Esophagus mucosa (tissue), 1 donor: Measurements from ENCODE around the gene HOXB3. TPM values are rescaled to one million over a fixed set of nuclear protein-coding genes. Genes with fewer than 3 reads are reported as not detected.

Experiments used
- ATAC-seq: fragments of 200-7000 bp; cut with Tn5 transposase; one replicate; pipeline ENCODE4 v1.9.1; 2020
- total RNA-seq: library from RNA; stranded (reverse); gene quantifications from one replicate; pipeline ENCODE4 v1.2.4, GENCODE V29; 2023
- donor health status: DM: yes; HTN: yes; CAD: no.

The HOXB3 gene
- total RNA-seq, 1 donor from 2014 or later, result 6.0 TPM

DNA sequence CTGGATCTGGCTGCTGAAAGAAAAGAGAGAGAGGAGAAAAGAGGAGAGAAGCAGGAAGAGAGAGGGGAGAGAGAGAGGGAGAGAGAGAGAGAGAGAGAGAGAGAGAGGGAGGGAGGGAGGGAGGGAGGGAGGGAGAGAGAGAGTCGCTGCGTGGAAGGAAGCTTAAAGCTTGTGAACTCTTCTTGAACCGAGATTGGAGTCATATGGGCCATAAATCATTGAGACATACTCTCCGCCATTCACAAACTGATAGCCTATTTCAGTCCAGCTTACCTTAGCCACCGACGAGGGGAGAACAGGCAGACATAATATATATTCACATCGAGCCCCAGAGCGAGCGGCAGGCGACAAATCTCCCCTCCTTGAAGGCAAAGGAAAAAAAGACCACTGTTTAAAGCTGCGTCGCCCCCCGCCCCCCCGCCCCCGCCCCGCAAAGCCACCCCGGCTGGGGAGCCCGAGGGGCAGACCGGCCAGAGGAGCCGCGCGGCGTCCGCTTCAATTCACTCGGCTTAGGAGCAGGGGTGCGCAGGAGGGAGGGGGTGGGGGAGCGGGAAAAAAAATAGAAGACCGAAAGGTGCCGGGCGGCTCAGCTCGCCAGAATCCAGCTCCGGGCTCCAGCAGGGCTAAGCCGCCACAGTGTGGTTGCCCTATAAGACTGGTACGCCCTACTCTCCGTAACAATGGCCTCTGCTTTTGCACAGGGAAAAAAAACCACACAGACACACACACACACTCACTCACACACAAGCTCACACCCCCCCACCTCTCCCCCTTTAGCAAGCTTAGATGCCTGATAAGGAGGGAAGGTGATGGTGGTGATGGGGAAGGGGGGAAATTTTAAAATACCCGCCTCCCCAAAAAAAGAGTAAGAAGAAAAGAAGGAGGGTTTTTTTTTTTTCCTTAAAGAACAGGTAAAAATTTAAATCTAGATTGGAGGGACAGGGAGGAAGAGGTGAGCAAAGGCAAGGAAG is 34.5 kb downstream of the HOXB3 start:
- ATAC-seq, result peak; percentile 72

DNA sequence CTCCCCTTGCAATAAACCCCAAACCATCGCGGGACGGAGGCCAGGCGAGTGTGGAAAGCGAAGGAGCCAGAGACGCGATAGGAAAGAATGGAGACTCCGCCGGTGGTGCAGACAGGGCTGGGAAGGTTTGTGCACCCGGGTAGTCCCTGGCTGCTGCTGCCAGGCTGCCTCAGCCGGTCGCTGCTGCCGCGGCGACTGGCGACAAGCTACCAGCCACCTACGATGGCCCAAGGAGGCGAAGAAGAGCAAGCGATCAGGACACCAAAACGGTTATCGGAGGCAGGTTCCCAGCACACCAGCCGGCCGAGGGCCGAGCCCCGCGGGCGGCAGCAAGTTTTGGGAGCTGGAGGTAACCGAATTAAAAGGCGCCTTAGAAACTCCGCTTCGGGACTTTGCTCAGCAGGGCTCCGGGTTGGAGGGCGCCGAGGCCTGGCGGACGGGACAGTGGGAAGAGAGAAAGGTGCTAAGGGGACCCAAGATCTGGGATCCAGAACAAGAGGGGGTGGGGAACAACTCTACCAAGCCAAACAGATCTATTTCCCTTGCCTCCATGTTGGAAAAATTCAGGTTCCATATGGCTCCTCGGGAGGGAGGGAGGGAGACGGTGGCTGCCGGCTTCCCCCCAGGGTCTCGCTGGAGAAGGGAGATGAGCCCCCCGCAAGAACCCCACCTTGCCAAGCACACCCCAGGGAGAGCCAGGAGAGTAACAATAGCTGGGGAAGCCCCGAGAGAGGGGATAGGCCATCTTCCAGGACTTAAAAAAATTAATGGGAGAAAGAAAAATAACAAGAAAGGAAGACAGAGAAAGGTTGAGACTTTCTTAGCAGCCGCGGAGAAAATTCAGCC is 35.4 kb downstream of the HOXB3 start:
- ATAC-seq, result no peak

DNA sequence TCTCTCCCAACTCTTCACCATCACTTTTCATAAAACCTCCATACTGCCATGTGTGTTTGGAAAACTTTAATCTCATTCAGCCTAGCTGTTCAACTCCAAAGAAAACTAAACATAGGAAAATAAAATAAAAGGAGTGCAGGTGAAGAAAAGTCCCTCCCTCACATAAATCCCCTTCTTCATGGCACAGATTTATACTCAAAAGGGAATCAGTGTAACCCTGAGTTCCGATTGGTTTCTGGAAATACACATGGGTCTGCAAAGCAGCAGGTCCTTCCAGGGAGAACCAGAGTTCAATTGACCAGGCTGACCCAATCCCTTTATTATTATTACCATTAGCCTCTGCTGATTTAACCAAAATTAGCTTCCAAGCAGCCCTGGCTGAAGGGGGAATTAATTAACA is 36.2 kb downstream of the HOXB3 start:
- no peak for ATAC-seq

DNA sequence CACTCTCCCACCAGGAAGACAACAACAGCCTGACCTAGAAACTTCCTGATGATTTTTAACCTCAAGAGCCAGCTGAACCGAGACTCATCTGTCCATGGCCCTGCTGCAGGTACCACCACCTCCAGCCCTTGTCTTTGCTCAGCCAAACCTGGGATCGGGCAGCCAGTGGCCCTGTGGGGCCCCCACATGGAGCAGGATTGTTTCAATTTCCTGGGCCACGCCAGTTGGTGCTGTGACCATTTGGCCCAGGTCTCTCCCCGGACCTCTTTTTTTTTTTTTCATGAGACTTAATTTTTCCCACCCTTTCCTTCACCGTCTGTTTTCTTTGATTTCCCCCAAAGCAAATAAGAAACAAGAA is 36.9 kb downstream of the HOXB3 start:
- ATAC-seq, result no peak

DNA sequence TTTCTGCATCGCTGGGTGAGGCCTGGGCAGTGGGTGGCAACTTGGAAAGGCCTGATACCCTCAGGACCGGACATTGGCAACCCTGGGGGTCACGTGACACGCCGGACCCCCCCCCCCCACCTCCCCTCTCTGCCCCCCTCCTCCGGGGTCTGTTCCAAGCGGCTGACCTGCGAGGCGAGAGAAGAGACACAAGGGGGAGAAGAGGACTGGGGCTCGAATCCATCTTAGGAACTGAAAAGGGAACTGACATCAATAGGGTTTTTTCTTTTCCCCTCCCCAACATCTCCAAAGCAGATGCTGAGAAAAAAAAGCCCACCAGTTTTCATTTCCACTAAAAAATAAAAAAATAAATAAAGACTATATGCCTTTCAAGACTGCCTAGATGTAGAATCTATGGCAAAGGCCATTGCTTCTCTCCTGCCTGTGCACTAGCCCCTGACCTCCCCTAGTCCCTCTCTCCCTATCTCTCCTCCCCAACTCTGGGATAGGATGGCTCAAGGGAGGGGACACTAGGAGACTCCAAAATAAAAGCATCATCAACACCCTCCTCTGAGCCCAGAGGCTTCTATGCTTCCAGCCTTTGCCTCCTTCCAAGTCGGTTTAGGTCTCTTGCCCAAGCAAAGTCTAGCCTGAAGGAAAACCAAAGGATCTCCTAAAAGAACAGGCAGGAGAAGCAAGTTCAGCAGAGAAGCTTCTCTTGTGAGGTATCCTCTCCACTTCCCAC is 37.4 kb downstream of the HOXB3 start:
- ATAC-seq, result no peak

DNA sequence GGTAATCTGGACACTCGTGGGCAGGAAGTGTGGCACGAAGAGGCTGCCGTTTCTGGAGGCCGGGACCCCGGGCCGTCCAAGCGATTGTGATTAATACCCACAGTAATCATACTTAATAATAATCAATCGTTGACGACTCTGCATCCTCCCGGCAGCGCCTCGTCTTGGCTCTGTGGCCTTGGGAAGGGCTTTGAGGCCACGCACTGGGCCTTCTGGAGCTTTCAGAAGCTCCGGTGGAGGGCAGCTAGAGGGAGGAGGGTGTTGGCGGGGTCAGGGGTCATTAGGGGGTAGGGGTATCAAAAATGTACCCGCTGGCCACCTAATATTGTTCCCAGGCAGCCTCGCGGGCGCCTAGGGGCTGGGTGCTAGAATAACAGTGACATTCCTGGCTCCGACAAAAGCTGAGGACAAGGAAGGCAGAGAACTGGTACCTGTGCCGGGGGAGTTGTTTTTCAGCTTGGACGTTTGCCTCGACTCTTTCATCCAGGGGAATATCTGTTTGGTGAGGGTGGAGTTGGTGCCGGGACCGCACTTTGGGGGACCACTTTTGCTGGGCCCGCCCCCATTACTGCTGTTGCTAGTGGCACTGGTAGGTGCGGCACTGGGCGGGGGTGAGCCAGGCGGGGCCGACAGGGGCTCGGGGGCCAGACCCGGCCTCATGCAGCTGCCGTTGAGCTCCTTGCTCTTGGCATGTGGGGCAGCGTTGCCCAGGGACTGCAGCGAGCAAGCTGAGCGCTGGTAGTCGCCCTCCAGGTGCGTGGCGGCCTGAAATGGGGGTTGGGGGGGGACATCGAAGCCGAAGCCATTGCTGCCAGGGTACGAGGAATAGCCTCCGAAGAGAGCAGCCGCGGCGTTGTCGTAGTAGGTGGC is 38.2 kb downstream of the HOXB3 start:
- no peak for ATAC-seq

DNA sequence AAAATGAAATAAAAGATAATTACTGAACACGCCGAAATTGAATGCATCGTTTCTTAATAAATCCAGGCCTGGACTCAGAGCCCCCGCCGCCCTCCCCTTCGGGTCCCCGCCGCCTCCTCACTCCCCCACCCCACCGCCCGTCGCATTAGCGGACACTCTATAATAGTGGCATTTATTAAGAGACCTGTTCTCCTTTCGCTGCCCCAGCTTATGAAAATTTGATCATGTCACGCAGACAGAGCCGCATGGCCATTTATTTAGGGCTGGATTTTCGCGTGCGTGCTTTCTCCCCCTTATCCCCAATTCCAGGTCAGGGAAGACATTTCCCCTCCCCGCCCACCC is 38.9 kb downstream of the HOXB3 start:
- no peak for ATAC-seq

DNA sequence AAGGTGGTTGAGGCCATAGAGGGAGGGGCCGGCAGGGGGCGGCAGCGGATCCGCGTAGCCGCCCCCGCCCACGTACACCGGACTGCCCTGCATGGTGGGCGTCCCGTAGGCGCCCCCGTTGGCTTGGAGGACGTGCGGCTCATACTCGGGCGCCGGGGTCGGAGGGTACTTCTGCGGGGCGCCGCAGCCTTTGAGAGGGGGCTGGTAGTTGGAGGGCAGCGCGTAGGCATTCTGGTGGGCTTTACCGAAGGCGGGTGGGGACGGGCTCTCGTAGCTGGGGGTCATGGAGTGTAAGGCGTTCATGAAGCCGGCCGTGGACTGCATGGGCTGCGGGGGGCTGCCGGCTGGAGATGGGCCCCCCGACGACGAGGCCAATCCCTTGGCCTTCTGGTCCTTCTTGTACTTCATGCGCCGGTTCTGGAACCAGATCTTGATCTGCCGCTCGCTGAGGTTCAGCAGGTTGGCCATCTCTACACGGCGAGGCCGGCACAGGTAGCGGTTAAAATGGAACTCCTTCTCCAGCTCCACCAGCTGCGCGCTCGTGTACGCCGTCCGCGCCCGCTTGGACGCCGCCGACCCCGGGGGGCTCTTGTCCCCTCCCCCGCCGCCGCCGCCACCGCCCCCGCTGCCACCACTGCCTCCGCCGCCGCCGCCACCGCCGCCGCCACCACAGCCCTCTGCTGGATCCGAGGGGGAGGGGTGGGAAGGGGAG is 39.4 kb downstream of the HOXB3 start:
- ATAC-seq, result no peak

DNA sequence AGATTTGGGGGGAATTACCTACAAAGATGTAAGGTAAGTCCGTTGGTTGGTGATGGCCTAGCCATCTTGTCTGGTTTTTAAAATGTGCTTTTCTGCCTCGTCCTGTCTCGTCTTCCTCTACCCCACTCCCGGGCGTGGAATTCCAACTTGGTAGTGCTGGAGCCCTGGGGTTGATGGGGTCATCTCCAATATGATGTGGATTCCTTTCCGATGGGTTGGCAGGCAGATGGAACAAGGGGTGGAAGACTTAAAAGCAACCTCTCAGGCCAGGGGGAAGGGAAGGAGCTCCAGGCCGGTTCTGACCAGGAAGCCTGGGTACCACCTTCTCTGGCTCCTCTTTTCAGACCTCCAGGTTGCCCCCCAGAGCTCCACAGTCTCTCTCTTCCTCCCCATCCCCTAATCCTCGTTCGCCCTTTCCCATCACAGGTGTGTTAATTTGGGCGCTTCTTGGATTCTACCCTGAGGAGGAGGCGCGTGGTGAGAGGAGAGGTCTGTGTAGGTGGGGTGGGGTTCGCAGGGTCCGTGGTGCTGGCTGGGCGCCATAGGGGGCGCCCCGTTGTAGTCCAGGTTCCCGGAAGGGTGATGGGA is 40.0 kb downstream of the HOXB3 start:
- ATAC-seq, result no peak

DNA sequence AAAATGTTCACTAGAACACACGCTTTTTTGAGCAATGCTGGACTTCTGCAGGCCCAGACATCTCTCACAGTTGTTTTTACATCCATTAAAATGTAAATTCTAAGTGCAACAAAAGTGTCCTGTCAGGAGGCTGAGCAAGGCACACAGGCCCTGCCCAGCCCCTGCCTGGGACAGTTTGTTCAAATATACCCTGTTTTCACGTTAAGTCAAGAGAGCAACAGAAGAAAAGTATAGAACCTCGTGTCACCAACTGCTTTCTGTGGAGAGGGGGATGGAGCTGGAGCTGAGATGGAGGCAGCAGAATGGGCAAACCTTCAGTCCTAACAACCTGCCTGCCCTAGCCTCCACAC is 40.8 kb downstream of the HOXB3 start:
- no peak for ATAC-seq

DNA sequence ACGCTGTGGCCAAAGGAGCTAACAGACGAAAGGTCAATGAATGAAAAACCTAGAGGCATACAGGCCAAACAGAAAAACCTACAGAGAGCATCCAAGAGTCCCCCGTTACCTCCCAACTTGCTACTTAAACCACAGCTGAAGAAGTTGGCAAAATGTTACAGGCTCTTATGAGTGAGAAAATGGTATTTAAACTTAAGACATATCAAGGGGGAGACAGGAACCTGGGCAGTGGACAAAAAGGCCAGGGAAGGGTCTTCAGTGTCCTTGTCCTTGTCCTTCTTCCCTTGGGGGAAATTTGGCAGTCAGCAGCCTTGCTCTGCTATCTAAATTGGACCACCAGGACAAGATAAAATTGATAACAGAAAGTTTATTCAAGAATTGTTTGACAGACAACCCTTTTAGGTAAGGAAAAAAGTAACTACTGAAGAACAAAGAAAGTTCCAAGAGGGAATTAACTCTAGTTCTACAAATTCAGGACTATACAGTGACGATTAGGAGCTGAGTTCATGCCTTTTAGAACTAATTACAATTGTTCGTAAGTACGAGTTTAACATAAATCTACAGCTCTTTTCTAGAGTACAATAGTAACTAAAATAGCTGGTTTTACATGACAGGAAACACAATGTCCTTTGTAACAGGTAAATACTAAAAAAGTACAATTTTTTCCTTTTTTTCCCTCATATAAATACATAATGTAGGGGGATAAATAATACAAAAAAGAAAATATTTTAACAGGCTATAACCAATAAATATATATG is 41.3 kb downstream of the HOXB3 start:
- no peak for ATAC-seq

DNA sequence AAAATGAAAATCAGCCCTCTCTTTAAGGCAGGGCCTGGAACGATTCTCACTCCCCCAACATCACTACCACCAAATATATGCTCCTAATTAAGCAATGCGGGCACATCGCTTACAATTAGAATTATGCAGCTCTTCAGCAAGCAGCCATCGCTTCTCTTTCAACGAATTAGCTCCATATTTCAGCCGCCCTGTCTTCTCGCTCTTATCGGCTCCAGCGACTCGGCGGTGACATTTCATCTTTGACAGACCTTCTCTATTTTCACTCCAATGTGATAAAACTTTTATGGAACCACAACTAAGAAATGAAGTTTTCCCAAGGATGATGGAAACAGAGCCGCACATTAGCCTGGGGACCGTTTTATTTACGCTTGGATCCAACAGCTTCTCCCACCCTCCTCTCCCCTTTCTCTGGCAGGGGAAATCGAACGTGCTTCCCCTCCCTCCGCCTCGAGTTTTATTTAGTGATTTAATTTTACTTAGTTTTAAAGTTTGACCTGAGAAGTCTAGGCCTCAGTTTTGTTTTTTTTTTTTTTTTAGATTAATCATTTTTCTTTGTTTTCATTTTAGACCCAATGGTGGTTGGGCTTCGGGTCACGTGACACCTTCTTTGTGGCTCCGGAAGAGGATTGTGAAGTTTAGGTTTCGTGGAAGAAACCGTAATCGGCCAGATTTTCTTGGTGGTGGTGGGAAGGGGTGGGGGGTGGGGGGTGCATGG is 42.1 kb downstream of the HOXB3 start:
- no peak for ATAC-seq

DNA sequence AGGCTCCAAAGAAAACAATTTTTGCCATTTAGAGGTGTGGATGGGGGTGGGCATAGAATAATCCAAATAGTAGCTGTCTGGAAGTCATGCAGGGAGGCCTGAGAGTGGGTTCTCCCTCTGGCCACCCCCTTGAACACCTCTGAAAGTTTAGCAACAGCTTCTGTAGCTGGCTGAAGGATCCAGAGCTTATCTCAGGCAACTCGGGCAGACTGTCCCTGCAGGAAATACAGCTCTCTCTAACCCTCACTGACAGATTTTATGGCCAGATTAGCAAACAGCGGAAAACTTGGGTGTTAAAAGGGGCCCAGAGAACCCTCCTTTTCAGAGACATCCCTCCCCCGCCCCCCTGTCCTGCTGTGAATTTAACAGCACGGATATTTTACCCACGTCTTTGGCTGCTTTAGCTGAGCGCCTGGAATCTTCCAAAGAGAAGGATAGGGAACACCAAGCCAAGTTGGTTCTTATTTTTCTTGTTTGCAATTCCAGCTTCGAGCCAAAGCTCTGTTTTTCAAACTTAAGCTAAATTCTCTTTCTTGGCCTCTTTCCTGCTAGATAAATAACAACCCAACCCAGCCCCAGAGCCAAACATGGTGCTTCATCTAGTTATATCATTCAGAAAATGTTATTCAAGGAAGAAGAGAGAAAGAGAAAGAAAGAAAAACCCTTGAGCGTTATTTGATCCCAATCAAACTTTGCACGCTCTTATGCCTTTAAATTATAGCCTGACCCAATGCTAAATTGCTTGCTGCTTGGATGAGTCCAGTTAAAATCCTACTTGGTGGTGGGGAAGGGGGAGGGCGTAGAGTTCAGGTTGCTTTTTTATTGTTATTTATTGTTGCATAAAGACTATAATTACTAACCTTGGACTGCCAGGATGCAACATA is 42.9 kb downstream of the HOXB3 start:
- no peak for ATAC-seq

DNA sequence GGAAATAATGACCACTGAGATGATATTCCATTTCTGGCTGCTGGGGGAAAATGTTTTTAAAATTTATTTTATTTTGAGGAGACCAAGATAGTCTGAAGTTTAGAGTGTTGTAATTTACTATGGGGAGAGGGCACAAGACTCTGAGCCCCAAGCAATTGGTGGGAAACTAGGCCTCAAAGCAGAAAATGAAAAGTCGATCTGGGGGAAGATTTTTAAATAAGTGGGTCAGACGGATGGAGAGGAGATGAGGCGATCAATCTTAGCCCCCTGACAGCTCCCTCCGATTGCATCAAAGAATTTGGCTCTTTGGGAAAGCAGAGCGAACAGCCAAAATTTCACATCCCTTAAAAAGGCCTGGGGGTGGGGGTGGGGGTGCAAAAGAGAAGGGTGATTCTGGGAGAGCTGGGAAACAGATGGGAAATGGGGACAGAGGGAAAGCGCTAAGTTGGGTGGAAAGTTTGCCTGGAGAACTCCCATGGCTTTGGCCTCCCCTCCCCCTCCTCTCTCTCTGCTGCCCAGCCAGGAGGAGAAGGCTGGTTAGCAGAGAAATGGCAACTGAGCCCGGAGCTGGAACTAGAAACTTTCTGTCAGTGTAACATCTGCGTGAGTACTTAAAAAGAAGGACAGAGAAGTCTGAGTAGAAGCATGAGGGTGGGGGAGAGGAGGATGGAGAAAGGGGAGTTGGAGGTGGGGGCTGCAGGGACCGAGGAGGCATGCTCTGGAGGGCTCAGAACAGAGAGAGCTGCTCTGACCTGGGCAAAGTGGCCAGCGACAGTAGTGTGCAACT is 43.7 kb downstream of the HOXB3 start:
- no peak for ATAC-seq

DNA sequence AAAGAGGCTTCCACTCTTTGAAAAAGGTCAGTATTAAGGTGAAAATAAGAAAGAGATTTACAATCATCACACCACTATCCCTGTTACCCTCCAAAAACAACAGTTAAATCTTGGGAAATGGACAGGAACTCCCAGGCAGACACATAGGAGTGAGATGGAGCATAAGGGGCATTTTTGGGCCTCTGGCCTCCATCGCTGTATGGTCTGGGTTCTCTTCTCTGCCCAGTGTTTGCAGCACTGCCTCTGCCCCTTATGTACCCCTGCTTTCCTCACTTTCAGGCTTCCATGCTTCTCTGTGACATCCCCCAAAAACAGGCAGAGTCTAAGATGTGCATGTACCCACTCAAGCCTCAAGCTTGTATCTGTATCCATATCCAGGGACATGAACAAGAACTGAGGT is 44.5 kb downstream of the HOXB3 start:
- no peak for ATAC-seq

DNA sequence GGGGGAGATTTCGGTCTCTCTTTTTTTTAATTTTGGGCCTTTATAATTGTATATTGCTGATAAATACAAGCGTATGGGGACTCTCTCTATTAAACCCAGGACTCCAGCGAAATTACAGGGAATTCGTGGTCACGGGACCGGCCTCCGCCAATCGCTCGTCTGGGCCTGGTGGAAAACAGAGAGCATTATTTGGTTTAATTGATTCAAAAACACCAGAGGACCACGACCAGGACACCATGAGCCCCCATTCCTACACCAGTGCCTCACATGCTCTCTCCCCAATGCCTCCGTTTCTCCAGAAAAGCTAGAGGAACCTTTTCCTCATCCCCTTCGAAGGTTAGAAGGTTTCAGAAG is 45.0 kb downstream of the HOXB3 start, which contains the start of gene HOXB2:
TSS of gene HOXB2 (minus strand) at position 88 of the 354 bp plus-strand sequence. CDS start 198 bp downstream, outside the sequence.
- ATAC-seq, result no peak

DNA sequence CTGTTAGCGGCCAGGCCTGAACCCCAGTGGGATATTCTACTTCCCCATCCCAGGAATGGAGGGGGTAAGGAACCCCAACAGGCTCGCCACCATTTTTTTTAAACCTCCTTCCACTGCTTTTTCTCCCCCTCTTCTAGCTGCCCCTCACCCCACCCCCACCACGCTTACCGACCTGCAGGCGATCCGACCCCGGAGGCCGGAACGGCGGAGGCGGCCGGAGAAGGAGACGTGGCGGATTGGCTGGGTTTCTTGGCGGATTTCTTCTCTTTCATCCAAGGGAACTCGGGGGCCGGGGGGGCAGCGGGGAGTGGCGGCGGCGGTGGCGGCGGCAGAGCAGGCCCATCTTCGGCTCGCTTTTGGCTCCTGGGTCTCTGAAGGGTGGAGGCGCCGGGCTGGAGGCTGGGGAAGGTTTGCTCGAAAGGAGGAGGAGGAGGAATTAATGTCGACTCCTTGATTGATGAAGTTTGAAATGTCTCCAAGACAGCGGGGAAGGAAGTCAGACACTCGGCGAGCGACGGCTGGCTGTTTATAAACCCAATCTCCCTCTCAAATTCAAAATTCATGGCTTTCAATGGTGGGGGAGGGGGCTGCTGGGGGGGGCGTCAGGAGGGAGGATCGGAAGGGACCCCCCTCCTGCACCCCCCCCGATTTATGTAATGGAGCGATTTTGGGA is 45.6 kb downstream of the HOXB3 start:
- peak; percentile 41 for ATAC-seq
